OCI-LY7 (cell line): ENCODE results near the gene ATP5F1C.
"Not testable (repeated sequence)": the region's sequence is repeated elsewhere in the genome, so short reads cannot be mapped to it uniquely, and the experiment has no call there.

ENCODE experiments used
- EZH2phosphoT487 ChIP-seq: fragments of 200-600 bp; sonication (generic); IDR thresholded peaks from 2 replicates; pipeline ENCODE4 v1.6.1; 2018; ENCODE audit warnings: low read depth, borderline replicate concordance, mild to moderate bottlenecking, mixed run types, antibody characterized with exemption, low read length, moderate library complexity, mixed read lengths
- TF ChIP-seq, protein P1 (sequence below): fragments of 200-600 bp; sonication (generic); conservative IDR thresholded peaks from 2 replicates; pipeline ENCODE4 v1.5.1; 2014; ENCODE audit warnings: mild to moderate bottlenecking, antibody characterized with exemption, low read length, moderate library complexity, mixed read lengths

DNA sequence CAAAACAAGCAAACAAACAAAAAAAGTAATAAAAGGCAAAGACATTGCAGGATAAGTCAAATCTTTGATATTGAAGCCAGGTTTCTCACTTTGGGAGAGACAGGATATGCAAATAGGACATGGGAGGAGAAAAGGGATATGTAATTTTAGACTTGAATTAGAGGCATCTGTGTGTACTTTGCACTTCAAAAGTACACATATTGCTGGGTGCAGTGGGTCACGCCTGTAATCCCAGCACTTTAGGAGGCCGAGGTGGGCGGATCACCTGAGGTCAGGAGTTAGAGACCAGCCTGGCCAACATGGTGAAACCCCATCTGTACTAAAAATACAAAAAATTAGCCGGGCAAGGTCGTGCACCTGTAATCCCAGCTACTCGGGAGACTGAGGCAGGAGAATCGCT lies 23.8 kb downstream of the ATP5F1C start:
- TF ChIP-seq, protein P1, sequence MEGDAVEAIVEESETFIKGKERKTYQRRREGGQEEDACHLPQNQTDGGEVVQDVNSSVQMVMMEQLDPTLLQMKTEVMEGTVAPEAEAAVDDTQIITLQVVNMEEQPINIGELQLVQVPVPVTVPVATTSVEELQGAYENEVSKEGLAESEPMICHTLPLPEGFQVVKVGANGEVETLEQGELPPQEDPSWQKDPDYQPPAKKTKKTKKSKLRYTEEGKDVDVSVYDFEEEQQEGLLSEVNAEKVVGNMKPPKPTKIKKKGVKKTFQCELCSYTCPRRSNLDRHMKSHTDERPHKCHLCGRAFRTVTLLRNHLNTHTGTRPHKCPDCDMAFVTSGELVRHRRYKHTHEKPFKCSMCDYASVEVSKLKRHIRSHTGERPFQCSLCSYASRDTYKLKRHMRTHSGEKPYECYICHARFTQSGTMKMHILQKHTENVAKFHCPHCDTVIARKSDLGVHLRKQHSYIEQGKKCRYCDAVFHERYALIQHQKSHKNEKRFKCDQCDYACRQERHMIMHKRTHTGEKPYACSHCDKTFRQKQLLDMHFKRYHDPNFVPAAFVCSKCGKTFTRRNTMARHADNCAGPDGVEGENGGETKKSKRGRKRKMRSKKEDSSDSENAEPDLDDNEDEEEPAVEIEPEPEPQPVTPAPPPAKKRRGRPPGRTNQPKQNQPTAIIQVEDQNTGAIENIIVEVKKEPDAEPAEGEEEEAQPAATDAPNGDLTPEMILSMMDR: not testable (repeated sequence)
- not testable (repeated sequence) for TF ChIP-seq EZH2phosphoT487
